GM12878 (cell line): ENCODE data around the gene SLC27A5.

ENCODE experiments used
- CTCF ChIP-seq, 3 experiments: IDR thresholded peaks in 2 of 3; conservative IDR thresholded peaks in 1 of 3; 2 replicates each; pipeline ENCODE4 v1.5.1; 2011; ENCODE audit warnings: low read depth in 3 of 3, low read length in 3 of 3, mild to moderate bottlenecking in 3 of 3, control low read depth in 2 of 3, moderate library complexity in 2 of 3, inconsistent platforms in 1 of 3, mixed read lengths in 1 of 3; ENCODE audit not compliant: control insufficient read depth in 2 of 3, insufficient read depth in 1 of 3; ENCODE audit errors: extremely low read depth in 1 of 3
- RELA ChIP-seq: fragments of 450-650 bp; IDR thresholded peaks from 2 replicates; pipeline ENCODE4 v1.8.0; 2014; ENCODE audit warnings: borderline replicate concordance; ENCODE audit not compliant: partially characterized antibody
- ZNF384 ChIP-seq: IDR thresholded peaks from 2 replicates; pipeline ENCODE4 v1.6.1; 2012; ENCODE audit warnings: low read depth, mild to moderate bottlenecking, low read length, improper control_type of control experiment, borderline replicate concordance

- TF ChIP-seq CTCF (IDR thresholded peaks at IDR 0.05 in 2 of 3, conservative IDR thresholded peaks at IDR 0.05 in 1 of 3; ENCODE audit: control insufficient read depth in 2 of 3, extremely low read depth in 1 of 3, insufficient read depth in 1 of 3, low read depth in 3 of 3, low read length in 3 of 3) (no peak), RELA (no peak), ZNF384 (no peak)
Measured at GRCh38 chr19:58560921-58561320, 49.1 kb upstream of the SLC27A5 start.
